GM19328 (cell line): ENCODE results near the gene ATXN1L.
A peak's percentile ranks its signal among the peaks of the same experiment; 100 is the strongest.
"Not testable (repeated sequence)": the region's sequence is repeated elsewhere in the genome, so short reads cannot be mapped to it uniquely, and the experiment has no call there.

ENCODE experiments used
- ATAC-seq: cut with Tn5 transposase; IDR thresholded peaks from one replicate; pipeline ENCODE4 v1.9.1; 2021; ENCODE audit warnings: mild to moderate bottlenecking, moderate library complexity; ENCODE audit not compliant: unreplicated experiment

Gene ATXN1L

DNA sequence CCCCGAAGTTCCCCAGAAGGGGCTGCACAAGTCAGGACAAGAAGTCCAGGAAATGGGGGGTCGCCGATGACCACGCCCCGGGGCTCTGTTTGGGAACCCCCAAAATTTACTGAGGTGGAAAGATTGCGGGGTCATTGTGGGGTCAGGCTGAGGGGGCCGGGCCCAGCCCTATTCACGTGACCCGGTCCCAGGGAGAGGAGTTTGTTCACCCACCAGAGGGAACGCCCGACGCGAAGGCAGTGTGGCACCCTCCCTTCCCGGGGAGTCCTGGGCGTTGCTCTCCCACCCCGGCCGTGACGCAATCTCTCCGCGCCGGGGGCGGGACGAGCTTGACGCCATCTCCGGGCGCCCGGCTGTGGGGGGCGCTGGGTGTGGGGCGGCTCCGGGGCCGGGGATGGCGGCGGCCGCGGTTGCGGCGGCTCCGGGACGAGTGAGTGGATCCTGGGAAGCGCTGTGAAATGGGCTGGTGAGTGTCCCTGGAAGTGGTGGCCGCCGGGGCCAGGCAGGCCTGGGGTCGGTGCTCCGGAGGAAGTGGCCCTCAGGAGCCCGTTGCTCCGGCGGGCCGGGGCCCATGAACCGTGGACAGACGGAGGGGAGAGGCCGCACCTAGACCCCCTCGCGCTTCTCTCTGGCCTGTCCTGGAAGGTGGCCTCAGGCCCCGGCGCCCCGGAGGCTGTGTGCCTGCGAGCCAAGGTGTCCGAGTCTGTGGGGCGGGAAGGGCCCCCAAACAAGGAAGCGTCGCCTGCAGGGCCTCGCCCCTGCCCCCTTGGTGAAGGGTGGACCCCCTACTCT lies at the start of gene ATXN1L:
Gene ATXN1L, plus strand, starts transcription at position 338 of the 792 bp plus-strand sequence. CDS start 3,765 bp downstream, outside the sequence.
- ATAC-seq = peak; percentile 69

DNA sequence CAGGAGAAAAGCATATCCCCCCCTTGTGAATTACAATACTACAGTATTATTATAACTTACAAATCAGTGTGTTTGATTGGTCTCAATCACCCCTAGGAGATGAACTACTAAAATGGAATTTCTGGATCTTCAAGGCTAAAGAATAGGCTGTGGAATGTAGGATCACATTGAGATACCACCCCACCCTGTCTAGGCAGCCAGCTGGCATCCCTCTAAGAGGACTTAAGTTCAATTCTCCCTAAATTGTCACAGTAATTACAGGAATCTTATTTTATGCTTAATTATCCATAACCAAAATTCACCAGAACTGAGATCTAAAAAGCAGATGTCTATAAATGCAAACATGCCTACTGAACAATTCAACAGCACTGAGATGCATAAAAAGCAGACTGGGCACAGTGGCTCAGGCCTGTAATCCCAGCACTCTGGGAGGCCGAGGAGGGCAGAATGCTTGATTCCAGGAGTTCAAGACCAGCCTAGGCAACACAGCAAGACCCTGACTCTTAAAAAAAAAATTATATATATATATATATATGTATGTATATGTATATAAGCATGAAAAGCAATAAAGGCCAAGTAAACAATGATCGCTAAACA lies 49.2 kb upstream of the ATXN1L start:
- ATAC-seq = no peak

DNA sequence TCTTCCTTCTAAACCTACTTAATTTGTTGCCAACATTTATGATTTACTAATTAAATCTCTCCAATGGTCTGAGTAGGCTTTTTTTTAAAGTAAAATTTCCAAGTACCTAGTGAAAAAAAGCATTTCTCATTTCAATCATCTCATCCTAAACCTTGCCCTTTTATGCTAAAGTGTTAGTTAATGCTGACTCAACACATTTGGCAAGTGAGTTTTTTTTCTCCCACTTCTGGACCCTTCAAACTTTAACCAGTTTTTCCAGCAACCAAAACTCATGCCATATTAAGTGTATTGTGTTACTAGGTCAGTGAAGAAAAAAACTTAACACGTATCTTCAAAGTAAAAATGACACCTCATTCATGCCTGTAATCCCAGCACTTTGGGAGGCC lies 42.5 kb upstream of the ATXN1L start:
- ATAC-seq = no peak

DNA sequence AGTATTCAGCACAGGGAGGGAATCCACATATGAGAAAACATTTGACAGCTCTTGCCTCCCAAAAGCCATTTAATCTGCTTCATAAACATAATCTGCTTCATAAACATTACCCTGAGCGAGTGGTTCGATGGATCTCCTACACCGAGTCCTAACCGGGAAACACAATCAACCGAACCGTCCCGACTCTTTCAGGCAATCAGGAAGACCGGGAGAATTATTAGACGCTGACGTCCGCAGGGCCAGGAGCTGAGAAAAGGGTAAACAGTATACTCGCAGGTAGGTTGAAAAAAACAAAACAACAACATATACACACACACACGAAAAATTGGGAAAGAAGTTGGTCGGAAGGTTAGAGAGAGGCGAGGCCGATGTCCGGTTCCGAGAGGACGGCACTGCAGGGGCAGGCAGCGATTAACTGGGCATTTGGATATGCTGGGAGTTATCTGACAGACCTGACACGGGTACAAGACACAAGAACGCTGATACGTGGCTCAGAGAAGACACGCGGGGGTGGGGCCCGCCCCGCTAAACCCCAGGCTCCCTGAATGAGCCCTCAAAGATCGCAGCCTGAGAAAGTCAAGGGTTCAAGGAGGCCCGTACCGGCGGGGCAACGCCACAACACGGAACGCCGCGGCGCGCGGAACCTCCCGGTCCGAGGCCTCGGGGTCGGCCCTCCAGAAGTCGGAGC lies 37.7 kb upstream of the ATXN1L start:
- peak; percentile 35 for ATAC-seq

GRCh38 chr16:71808593-71809459 lies 37.0 kb upstream of the ATXN1L start, which contains the start of gene AP1G1:
AP1G1 (minus strand) TSS chr16:71808834; CDS start chr16:71789479, 19,355 bp downstream.
- peak; percentile 72 for ATAC-seq

GRCh38 chr16:71810155-71810530 lies 35.6 kb upstream of the ATXN1L start:
- not testable (repeated sequence) for ATAC-seq

- no peak for ATAC-seq
Observed at GRCh38 chr16:71811261-71811803, 34.4 kb upstream of the ATXN1L start.

GRCh38 chr16:71817155-71817500 lies 28.6 kb upstream of the ATXN1L start:
- peak; percentile 11 for ATAC-seq

GRCh38 chr16:71826533-71827017 lies 19.2 kb upstream of the ATXN1L start:
- ATAC-seq = no peak

DNA sequence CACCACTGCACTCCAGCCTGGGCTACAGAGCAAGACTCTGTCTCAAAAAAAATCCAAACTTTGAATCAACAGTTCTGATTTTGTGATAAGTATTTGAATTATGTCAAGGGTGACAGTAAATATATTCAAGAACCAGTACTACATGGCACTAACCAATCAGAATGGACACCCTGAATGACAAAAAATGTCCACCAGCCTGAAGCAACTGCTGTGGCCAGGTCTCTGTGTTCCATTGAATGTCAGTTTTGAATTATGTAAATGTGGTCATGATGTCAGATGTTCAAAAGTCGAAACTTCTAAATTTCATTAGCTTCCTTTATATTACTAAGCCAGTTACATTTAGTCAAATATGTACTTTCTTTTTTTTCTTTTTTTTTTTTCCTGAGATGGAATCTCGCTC lies 15.4 kb upstream of the ATXN1L start:
- ATAC-seq = no peak

DNA sequence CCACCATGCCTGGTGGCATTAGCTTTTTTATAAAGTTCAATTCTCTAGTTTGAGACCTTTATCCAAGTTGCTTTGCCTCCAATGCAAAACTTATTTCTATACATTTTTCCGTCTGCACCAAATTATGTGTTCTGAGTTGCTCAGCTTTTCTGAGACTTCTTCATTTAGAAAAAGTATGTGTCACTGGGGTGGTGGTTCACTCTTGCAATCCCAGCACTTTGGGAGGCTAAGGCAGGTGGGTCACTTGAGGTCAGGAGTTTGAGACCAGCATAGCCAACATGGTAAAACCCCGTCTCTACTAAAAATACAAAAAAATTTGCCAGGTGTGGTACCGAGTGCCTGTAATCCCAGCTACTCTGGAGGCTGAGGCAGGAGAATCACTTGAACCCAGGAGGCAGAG lies 14.1 kb upstream of the ATXN1L start:
- ATAC-seq = not testable (repeated sequence)

DNA sequence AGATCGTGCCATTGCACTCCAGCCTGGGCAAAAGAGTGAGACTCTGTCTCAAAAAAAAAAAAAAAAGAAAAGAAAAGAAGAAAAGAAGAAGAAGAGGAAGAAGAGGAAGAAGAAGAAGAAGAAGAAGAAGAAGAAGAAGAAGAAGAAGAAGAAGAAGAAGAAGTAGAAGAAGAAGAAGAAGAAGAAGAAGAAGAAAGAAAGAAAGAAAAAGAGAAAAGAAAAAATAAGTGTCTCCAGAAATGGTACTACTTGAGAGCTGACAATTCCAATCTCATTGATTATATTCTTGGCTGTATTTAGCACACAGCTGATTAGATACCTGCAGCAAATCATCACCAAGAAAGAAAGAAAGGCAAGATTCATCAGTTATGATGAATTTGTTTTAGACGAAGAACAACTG lies 13.7 kb upstream of the ATXN1L start:
- ATAC-seq = not testable (repeated sequence)

DNA sequence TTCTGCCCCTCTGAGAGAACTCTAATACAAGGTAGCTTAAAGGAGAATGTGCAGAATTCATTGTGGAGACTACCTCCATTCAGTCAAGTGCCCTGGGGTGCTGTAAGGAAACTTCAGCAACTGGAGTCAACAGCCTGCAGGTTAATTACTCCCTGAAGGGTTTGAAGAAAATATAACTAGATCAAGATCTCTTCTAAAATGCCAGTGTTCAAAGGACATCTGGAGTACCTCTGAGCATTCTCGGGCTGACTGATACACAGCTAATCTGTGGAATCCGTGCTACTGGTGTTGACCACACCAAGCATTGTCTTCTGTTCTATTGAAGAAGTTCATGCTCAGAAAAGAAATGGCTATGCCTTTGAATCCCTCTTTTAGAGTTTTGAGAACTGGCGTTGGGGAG lies 11.5 kb upstream of the ATXN1L start:
- no peak for ATAC-seq

GRCh38 chr16:71837150-71837549 lies 8.6 kb upstream of the ATXN1L start:
- no peak for ATAC-seq

DNA sequence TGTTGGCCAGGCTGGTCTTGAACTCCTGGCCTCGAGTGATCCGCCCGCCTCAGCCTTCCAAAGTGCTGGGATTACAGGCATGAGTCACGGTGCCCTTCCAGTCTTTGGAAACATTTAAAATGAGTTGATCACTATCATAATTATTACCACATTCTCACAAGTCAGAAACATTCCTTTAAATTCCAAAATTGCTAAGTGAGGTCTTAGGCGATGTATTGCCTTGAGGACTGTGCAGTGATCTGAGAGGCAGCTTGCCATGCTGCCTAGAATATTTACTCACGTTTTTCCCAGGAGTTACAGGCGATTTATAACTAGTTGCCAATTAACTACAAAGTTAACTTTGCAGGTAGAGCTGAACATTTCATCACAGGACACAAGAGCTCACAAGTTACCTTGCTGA lies 5.7 kb upstream of the ATXN1L start:
- ATAC-seq = no peak

GRCh38 chr16:71843572-71843971 lies 2.2 kb upstream of the ATXN1L start:
- ATAC-seq = no peak

GRCh38 chr16:71846431-71846830 lies 655 bp downstream of the ATXN1L start:
- ATAC-seq = no peak

- no peak for ATAC-seq
Observed at GRCh38 chr16:71847096-71847495, 1.3 kb downstream of the ATXN1L start.

DNA sequence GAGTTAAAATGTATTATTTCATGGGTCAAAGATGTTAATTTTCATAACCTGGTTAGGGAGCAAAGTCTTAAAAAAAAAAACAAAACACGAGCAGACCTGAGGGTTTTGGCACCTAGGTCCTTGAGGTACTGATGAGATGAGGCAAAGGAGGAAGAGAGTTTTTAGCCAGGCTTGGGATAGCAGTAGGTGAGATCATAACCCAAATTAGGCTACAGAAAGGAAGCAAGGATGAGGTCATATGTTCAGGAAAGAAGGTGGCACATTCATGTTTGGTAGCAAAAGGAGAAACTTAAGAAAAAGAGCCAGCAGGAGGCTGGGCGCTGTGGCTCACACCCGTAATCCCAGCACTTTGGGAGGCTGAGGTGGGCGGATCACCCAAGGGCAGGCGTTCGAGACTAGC lies 2.8 kb downstream of the ATXN1L start:
- ATAC-seq = no peak

GRCh38 chr16:71851746-71852145 lies 6.0 kb downstream of the ATXN1L start:
- ATAC-seq = no peak

DNA sequence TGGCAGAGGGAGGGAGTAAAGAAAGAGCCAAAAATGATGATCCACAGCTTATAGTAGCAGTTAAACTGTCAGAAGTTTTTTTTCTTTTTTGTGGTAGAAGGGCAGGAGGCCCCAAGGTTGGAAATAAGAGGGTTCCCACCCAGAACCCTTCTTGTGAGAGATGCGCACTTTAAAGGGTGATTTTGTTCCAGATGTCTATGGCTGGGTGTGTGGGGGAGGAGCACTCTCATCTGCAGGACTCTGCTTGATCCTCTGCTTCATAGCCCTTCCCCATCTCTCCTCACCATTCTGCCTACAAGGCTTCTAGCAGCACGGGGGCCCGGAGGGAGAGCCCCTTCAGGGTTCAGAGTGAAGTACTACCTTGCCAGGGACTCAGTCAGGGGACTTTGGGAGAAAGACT lies 6.4 kb downstream of the ATXN1L start:
- ATAC-seq = no peak
